Measurements from ENCODE around the gene PROSER3. TPM values are rescaled to one million over a fixed set of nuclear protein-coding genes. Genes with fewer than 3 reads are reported as not detected.
A peak's percentile ranks its signal among the peaks of the same experiment; 100 is the strongest.
"Not testable (repeated sequence)": the region's sequence is repeated elsewhere in the genome, so short reads cannot be mapped to it uniquely, and the experiment has no call there.

Gene PROSER3
- total RNA-seq, 2 donors from 2014 or later: 16.8 to 19.5 TPM

DNA sequence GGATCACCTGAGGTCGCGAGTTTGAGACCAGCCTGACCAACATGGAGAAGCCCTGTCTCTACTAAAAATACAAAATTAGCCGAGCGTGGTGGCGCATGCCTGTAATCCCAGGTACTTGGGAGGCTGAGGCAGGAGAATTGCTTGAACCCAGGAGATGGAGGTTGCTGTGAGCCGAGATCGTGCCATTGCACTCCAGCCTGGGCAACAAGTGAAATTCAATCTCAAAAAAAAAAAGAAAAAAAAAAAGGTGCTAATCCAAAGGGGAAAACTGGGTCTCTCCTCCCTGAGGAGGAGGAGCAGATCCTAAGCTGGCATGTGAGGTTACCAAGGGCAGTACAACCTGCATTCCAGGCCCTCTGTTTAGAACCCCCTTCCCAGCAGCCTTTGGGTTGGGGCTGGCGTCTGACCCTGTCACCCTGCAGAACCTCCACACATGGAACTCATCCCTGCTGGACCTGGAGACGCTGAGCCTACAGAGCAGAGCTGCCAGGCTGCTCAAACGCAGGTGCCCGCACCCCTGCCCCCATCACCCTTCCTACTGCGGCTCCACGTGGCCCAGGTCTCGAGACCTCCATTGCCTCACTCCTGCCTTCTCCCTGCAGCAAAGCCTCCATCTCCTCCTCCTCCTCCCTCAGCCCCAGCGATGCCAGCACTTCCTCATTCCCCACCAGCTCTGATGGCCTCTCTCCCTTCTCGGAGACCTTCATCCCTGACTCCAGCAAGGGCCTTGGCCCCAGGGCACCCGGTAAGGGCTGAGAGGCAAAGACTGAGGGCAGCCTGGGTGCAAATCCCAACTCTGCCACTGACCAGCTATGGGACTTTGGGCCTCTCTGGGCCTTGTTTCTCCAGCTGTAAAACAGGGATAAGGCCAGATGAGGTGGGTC lies 6.7 kb downstream of the PROSER3 start:
- DNase-seq: no peak
- intact Hi-C loops (cut with DNase I, micrococcal nuclease): no loop called here
- ATAC-seq: no peak

DNA sequence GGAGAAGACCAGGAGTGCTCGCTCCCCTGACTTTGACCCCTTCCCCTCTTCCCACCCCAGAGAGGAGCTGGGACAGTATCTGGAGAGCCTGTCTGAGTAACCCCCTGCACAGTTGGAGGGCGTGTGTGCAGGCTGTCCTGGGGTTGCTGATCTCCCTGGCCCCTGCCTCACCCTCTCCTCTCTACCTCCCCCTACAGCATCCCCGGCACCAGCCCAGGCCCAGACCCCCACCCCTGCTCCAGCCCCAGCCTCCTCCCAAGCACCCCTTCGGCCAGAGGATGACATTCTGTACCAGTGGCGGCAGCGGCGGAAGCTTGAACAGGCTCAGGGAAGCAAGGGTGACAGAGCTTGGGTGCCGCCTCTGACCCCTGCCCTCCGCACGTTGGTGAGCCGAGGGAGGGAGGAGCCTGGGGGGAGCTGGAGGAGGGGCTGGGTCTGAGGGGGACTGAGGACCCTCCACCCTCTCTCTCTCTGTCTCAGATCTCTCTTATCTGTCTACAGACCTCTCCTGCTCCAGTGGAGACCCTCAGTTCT lies 8.7 kb downstream of the PROSER3 start:
- intact Hi-C loops (cut with DNase I, micrococcal nuclease): no loop called here
- DNase-seq (no peak), ATAC-seq (no peak)

DNA sequence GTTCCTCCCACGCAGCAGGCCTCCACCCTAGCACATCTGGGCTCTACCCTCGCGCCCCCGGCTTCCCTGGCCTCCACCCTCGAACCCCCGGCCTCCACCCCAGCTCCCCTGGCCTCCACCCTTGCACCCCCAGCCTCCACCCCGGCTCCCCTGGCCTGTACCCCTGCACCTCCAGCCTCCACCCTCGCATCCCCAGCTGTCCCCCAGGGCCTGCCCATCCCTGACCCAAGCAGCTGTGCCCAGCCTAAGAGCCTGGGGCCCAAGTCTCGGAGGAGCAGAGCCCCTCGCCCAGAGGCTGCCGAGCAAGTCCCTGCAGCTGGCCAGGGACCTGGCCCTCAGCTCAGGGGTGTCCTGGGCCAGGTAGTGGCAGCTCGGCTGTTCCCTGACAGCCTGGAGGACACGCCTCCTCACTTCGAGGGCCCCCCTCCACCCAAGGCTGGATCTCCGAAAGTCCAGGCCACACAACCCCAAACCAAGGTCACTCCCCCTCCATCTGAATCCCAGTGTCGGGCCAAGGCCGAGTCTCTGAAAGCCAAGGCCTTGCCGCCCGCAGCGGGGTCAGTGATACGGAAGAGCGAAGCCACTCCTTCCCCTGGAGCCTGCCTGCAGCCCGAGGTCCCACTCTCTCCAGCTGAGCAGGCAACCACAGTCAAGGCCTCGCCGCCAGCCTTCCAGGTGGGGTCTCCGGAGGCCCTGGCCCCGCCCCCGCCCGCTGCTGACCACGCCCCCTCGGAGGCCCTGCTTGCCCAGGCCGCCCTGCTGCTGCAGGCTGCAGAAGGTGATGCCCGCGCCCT lies 9.5 kb downstream of the PROSER3 start:
- DNase-seq (no peak), ATAC-seq (peak; percentile 14)
- intact Hi-C loops (cut with DNase I, micrococcal nuclease): no loop called here

- DNase-seq (no peak), ATAC-seq (no peak)
- intact Hi-C loops (cut with DNase I, micrococcal nuclease): no loop called here
Measured at GRCh38 chr19:35768082-35768421, 10.1 kb downstream of the PROSER3 start.

- ATAC-seq; intact Hi-C loops (cut with DNase I, micrococcal nuclease); DNase-seq: not testable (repeated sequence)
Measured at GRCh38 chr19:35772362-35772761, 14.4 kb downstream of the PROSER3 start.

GRCh38 chr19:35773020-35773806 lies 15.2 kb downstream of the PROSER3 start:
- ATAC-seq: no peak
- no peak for DNase-seq
- intact Hi-C loops (cut with DNase I, micrococcal nuclease): no loop called here

GRCh38 chr19:35774274-35775045 lies 16.5 kb downstream of the PROSER3 start:
- DNase-seq (no peak), ATAC-seq (peak; percentile 7)
- intact Hi-C loops (cut with DNase I, micrococcal nuclease): no loop called here

DNA sequence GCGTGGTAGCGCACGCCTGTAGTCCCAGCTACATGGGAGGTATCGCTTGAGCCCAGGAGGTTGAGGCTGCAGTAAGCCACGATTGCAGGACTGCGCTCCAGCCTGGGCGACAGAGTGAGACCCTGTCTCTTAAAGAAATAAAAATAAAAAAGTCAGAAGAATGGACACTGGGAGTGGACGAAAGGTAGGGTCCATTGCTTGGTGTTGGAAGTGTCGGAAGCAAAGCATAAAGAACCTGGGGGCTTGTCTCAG lies 17.0 kb downstream of the PROSER3 start:
- peak; percentile 26 for ATAC-seq
- no peak for DNase-seq
- intact Hi-C loops (cut with DNase I, micrococcal nuclease): no loop called here

DNA sequence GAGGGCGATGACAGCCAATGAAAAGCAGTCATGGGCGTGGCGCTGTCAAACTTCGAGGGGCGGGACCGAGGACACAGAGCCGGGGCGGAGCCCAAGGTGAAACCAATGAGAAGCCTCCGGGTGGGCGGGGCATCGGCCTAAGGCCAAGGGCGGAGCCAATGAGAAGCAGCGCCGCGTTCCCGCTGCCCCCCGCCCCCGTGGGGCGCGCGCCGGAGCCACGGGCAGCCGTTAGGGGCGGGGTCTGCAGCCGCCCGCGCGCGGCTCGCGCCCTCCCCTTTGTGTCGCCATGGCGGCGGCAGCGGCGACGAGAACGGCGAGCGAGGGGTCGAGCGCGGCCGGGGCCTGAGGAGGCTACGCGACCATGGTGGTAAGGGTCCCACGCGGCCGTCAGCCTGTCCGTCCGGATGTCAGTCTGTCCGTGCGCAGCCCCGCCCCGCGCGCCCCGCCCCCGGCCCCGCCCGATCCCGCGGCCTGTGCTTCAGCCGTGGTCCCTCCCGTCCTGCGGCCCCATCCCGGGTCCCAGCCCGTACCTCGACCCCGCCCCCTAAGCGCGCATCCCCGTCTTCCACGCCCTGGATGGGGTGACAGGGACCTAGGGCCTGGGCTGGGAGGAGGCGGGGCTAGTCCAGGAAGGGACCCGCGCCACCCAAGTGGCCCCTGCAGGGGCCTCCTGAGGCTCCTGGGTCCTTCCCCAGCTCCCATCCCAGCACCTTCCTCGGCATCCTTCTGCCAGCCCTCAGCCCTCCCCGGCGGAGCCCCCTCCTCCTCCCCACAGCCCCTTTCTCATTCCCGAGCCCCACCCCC lies 17.5 kb downstream of the PROSER3 start, which contains the start of gene ARHGAP33:
ARHGAP33 (plus strand) TSS at position 267 of the 804 bp plus-strand sequence; CDS start at position 362, 95 bp downstream.
- DNase-seq (peak; percentile 98 to 100), ATAC-seq (peak; percentile 99)
- intact Hi-C loops (cut with DNase I, micrococcal nuclease): no loop called here

- DNase-seq: no peak
- intact Hi-C loops (cut with DNase I, micrococcal nuclease): no loop called here
- ATAC-seq: no peak
Measured at GRCh38 chr19:35776102-35776788, 18.3 kb downstream of the PROSER3 start.

DNA sequence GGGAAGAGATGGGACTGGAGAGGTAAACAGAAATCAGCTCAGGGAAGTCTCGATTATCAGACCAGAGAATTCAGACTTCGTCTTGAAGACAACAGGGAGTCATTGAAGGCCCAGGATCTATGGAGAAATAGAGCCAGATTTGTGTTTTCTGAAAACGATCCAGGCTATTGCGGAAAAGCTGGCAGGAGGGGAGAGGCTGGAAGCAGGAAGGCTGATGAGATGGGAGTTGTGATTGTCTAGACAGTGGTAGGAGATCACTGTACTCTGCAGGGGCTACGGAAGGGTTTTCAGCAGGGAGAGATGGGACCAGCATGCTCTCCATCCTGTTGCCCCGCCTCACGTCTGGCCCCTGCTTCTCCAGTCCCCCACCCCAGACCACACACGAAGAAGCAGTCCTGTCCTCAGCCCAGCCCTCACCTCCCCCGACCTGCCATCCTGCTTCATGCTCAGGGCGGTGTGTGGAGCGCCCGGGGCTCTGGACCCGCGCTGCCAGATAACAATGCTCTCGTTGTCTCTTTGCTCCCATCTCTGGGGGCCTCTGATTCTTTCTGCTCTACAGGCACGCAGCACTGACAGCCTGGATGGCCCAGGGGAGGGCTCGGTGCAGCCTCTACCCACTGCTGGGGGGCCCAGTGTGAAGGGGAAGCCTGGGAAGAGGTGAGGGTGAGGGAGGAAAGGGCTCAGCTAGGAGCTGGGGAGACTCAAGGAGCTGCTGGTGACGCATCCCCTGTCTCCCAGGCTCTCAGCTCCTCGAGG lies 19.3 kb downstream of the PROSER3 start:
- intact Hi-C loops (cut with DNase I, micrococcal nuclease): no loop called here
- ATAC-seq (no peak), DNase-seq (no peak)

GRCh38 chr19:35777961-35778360 lies 20.0 kb downstream of the PROSER3 start:
- intact Hi-C loops (cut with DNase I, micrococcal nuclease): no loop called here
- no peak for DNase-seq
- ATAC-seq: no peak

DNA sequence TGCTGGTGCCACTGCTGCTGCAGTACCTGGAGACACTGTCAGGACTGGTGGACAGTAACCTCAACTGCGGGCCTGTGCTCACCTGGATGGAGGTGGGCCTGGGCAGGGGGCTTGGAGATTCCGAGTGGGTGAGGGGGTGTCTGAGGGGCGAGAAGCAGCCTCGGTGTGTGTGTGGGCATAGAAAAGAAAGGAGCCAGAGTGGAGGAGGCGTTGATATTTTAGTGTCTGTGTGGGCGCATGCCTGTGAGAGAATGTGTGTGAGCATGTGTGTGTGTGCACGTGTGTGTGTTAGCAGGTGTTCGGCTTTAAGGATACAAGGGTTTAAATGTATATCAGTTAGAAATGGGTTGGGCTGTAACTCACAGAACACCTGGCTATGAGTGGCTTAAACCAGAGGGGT lies 21.1 kb downstream of the PROSER3 start:
- intact Hi-C loops (cut with DNase I, micrococcal nuclease): no loop called here
- no peak for ATAC-seq

DNA sequence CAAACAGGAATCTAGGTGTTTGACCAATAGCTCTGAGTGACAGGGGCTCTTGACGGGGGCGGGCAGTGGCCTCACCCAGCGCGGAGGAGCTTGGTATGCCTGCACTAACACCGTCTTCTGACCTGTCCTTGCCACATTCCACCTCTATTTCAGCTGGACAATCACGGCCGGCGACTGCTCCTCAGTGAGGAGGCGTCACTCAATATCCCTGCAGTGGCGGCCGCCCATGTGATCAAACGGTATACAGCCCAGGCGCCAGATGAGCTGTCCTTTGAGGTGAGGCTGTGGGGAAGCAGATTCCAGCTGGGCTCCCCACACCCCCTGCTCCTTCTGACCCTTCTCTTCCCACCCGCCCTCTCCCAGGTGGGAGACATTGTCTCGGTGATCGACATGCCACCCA lies 22.1 kb downstream of the PROSER3 start:
- DNase-seq: no peak
- intact Hi-C loops (cut with DNase I, micrococcal nuclease): no loop called here
- no peak for ATAC-seq

More for the DNA sequence above, 21.1 kb downstream of the PROSER3 start:
- DNase-seq: no peak

GRCh38 chr19:35780717-35781116 lies 22.7 kb downstream of the PROSER3 start:
- no peak for DNase-seq
- intact Hi-C loops (cut with DNase I, micrococcal nuclease): no loop called here
- ATAC-seq: no peak

- ATAC-seq (no peak), DNase-seq (no peak)
- intact Hi-C loops (cut with DNase I, micrococcal nuclease): no loop called here
Measured at GRCh38 chr19:35781650-35782049, 23.7 kb downstream of the PROSER3 start.

- DNase-seq: no peak
- intact Hi-C loops (cut with DNase I, micrococcal nuclease): no loop called here
- ATAC-seq: no peak
Measured at GRCh38 chr19:35782589-35782988, 24.6 kb downstream of the PROSER3 start.
